CD4-positive, alpha-beta T cell (primary cell): ENCODE measurements around the gene C10orf67. TPM values are rescaled to one million over a fixed set of nuclear protein-coding genes. Genes with fewer than 3 reads are reported as not detected.

ENCODE experiments used
- ATAC-seq: fragments of 200-7000 bp; cut with Tn5 transposase; one replicate; pipeline ENCODE4 v1.10.0; 2022; ENCODE audit warnings: mild to moderate bottlenecking; ENCODE audit not compliant: poor library complexity
- CTCF ChIA-PET: fragments of 350-600 bp; sonication (Branson Sonifier 250); formaldehyde crosslinking; loops from one replicate; lab custom pipeline; 2021; ENCODE audit warnings: antibody characterized with exemption, inconsistent platforms; lab: Charles Lee
- POLR2A ChIA-PET: fragments of 350-600 bp; sonication (Branson Sonifier 250); formaldehyde crosslinking; loops from one replicate; lab custom pipeline; 2021; ENCODE audit warnings: antibody characterized with exemption, inconsistent platforms; lab: Charles Lee
- DNase-seq, 14 experiments: peaks; one replicate each; pipeline ENCODE4 v3.0.0-alpha.2; 2013 to 2020; ENCODE audit warnings: mixed read lengths in 2 of 14
- H3K27ac ChIP-seq, 2 donors: one replicate each; pipeline versions ENCODE4 v1.5.1 to v1.7.0; 2013; ENCODE audit warnings: low read length in 2 of 2, low read depth in 1 of 2, mild to moderate bottlenecking in 1 of 2
- H3K27me3 ChIP-seq, 2 experiments: 1 replicate in 1 of 2; 2 replicates in 1 of 2; pipeline versions ENCODE4 v1.6.1 to v1.7.0; 2013; ENCODE audit warnings: low read length in 2 of 2, control low read depth in 1 of 2, mild to moderate bottlenecking in 1 of 2, moderate library complexity in 1 of 2; ENCODE audit not compliant: insufficient read depth in 2 of 2, control insufficient read depth in 1 of 2
- H3K36me3 ChIP-seq: one replicate; pipeline ENCODE4 v1.6.1; 2013; ENCODE audit warnings: low read length, control low read depth; ENCODE audit not compliant: insufficient read depth
- H3K4me1 ChIP-seq: one replicate; pipeline ENCODE4 v1.6.1; 2013; ENCODE audit warnings: low read length, control low read depth; ENCODE audit not compliant: insufficient read depth
- H3K4me3 ChIP-seq: one replicate; pipeline ENCODE4 v1.5.1; 2013; ENCODE audit warnings: mild to moderate bottlenecking, low read length, moderate library complexity
- H3K9me3 ChIP-seq, 2 experiments: 1 replicate in 1 of 2; 2 replicates in 1 of 2; pipeline versions ENCODE4 v1.6.1 to v1.7.0; 2013; ENCODE audit warnings: low read length in 2 of 2, mild to moderate bottlenecking in 2 of 2, control low read depth in 1 of 2, moderate library complexity in 1 of 2; ENCODE audit not compliant: control insufficient read depth in 1 of 2, insufficient read depth in 1 of 2
- H3K27ac Mint-ChIP-seq: one replicate; pipeline ENCODE4 v1.8.0; 2020; ENCODE audit warnings: mixed read lengths
- H3K27me3 Mint-ChIP-seq: one replicate; pipeline ENCODE4 v1.8.0; 2021; ENCODE audit warnings: mixed read lengths
- H3K36me3 Mint-ChIP-seq: one replicate; pipeline ENCODE4 v1.8.0; 2021; ENCODE audit warnings: low read depth, mixed read lengths
- H3K4me1 Mint-ChIP-seq: one replicate; pipeline ENCODE4 v1.8.0; 2021; ENCODE audit warnings: low read depth, mixed read lengths
- H3K4me3 Mint-ChIP-seq: one replicate; pipeline ENCODE4 v1.8.0; 2020; ENCODE audit warnings: mild to moderate bottlenecking, mixed read lengths
- H3K9me3 Mint-ChIP-seq: one replicate; pipeline ENCODE4 v1.8.0; 2020; ENCODE audit warnings: mixed read lengths
- intact Hi-C, 2 experiments: fragments of 100-400 bp; cut with DNase I in 1 of 2; cut with micrococcal nuclease in 1 of 2; formaldehyde crosslinking; loops; one replicate each; pipeline versions ENCODE4 v1.15.1 to v1.9.0; 2023 to 2025; cut with DNase I, micrococcal nuclease
- total RNA-seq, 174 experiments: library from RNA in 2 of 174; stranded (reverse) in 2 of 174; gene quantifications; one replicate each; pipeline ENCODE4 v1.2.3 and lab custom pipeline; 2021 to 2026
- TF ChIP-seq, protein P1 (sequence below): fragments of 200-600 bp; IDR thresholded peaks from one replicate; pipeline ENCODE4 v1.8.0; 2022; ENCODE audit warnings: antibody characterized with exemption, mild to moderate bottlenecking

Gene C10orf67
- total RNA-seq, 2 experiments from 2014 or later = not detected

DNA sequence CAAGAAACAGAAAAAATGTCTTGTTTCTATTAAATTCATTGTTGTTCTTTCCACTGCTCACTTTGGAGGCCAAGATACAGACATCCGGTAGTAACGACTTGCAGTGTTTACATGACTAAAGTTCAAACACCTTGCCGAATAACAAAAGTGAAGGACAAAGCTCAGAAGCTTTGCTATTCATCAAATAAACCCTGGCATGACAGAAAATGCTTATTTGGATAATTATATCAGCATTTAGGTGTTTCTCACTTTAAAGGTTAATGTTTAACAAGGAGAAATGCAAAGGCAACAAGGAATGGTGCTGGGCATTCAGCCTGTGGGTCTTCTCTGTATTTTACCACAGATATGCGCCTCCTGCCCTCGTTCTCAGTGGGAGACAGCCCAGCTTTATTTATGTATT lies 157.9 kb downstream of the C10orf67 start:
- no peaks in the 10 kb centered on the region for H3K36me3 ChIP-seq
- no peaks in the 10 kb centered on the region for H3K36me3 Mint-ChIP-seq
- H3K4me3 ChIP-seq = no peak overlapping the region
- H3K9me3 Mint-ChIP-seq = no peaks in the 10 kb centered on the region
- TF ChIP-seq, protein P1, sequence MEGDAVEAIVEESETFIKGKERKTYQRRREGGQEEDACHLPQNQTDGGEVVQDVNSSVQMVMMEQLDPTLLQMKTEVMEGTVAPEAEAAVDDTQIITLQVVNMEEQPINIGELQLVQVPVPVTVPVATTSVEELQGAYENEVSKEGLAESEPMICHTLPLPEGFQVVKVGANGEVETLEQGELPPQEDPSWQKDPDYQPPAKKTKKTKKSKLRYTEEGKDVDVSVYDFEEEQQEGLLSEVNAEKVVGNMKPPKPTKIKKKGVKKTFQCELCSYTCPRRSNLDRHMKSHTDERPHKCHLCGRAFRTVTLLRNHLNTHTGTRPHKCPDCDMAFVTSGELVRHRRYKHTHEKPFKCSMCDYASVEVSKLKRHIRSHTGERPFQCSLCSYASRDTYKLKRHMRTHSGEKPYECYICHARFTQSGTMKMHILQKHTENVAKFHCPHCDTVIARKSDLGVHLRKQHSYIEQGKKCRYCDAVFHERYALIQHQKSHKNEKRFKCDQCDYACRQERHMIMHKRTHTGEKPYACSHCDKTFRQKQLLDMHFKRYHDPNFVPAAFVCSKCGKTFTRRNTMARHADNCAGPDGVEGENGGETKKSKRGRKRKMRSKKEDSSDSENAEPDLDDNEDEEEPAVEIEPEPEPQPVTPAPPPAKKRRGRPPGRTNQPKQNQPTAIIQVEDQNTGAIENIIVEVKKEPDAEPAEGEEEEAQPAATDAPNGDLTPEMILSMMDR = no peak
- DNase-seq (no peak), ATAC-seq (no peak)
- peaks cover 73% of the 10 kb centered on the region for H3K27me3 Mint-ChIP-seq
- intact Hi-C loops = no loop called here
- CTCF ChIA-PET = no interaction called here
- H3K4me3 Mint-ChIP-seq = no peak overlapping the region
- peaks cover 0 to 5% of the 10 kb centered on the region in 2 experiments for H3K9me3 ChIP-seq
- H3K27me3 ChIP-seq = peaks cover 33 to 47% of the 10 kb centered on the region in 2 experiments
- H3K4me1 Mint-ChIP-seq = no peaks in the 10 kb centered on the region
- POLR2A ChIA-PET = interaction anchor here (0.6 kb wide), 1 partner anchor 1341 kb away, joined by 5 read pairs; no protein-coding TSS in a partner anchor
- no peaks in the 10 kb centered on the region for H3K4me1 ChIP-seq
- H3K27ac ChIP-seq = no peak overlapping the region
- H3K27ac Mint-ChIP-seq = no peak overlapping the region

DNA sequence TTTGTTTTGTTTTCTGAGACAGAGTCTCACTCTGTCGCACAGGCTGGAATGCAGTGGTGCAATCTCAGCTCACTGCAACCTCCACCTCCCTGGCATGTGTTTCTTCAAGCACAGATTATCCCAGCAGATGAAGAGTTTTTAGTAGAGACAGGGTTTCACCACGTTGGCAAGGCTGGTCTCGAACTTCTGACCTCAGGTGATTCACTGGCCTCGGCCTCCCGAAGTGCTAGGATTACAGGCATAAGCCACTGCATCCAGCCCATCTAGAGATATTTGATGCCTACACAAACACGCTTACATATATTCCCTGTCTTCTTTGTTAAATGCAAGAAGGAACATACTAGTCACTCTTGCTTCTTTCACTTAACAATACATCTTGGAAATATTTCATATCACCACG lies 158.4 kb downstream of the C10orf67 start:
- Histone ChIP-seq H3K9me3 (no peaks in the 10 kb centered on the region), H3K27me3 (peaks cover 28 to 42% of the 10 kb centered on the region in 2 experiments), H3K4me3 (no peak overlapping the region), H3K4me1 (no peaks in the 10 kb centered on the region), H3K27ac (no peak overlapping the region), H3K36me3 (no peaks in the 10 kb centered on the region)
- ATAC-seq (no peak), DNase-seq (no peak)
- H3K9me3 Mint-ChIP-seq = no peaks in the 10 kb centered on the region
- ChIA-PET POLR2A (interaction anchor here (0.6 kb wide), 1 partner anchor 1341 kb away, joined by 5 read pairs; no protein-coding TSS in a partner anchor), CTCF (no interaction called here)
- TF ChIP-seq, protein P1 = no peak
- H3K36me3 Mint-ChIP-seq = no peaks in the 10 kb centered on the region
- H3K4me1 Mint-ChIP-seq = no peaks in the 10 kb centered on the region
- no peak overlapping the region for H3K27ac Mint-ChIP-seq
- intact Hi-C loops = no loop called here
- no peak overlapping the region for H3K4me3 Mint-ChIP-seq
- H3K27me3 Mint-ChIP-seq = peaks cover 75% of the 10 kb centered on the region

DNA sequence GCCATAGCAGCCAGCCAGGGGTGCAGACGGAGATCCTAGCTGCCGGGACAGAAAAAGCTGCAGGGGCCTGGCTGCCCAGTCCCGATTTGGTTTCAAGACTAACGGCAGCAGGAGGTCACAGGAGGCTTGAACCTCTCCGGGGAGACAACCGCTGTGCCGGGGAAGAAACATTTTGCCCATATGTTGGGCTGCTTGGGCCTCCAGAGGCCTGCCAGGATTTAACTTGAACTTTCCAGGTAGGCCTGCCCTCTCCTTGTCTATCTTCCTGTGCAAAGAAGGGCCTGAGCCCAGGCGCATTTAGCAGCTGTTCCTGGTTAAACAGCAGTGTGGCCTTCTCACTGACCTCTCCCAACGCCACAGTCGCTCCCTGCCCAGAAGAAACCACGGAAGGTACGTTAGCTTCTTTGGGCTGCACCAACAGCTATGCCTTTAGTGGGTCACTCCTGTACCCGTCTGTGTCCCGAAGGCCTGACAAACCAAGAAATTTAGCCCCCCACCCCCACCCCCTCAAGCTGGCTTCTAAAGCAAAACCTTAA lies 169.6 kb downstream of the C10orf67 start:
- CTCF ChIA-PET = no interaction called here
- no peaks in the 10 kb centered on the region for H3K36me3 ChIP-seq
- intact Hi-C loops = no loop called here
- H3K27me3 Mint-ChIP-seq = peaks cover 79% of the 10 kb centered on the region
- H3K4me3 Mint-ChIP-seq = no peak overlapping the region
- no peaks in the 10 kb centered on the region for H3K9me3 Mint-ChIP-seq
- POLR2A ChIA-PET = interaction anchor here (1.0 kb wide), 1 partner anchor 14 kb away, joined by 3 read pairs; no protein-coding TSS in a partner anchor
- H3K36me3 Mint-ChIP-seq = no peaks in the 10 kb centered on the region
- ATAC-seq = no peak
- no peak overlapping the region for H3K27ac Mint-ChIP-seq
- no peaks in the 10 kb centered on the region for H3K4me1 Mint-ChIP-seq
- no peak overlapping the region for H3K4me3 ChIP-seq
- no peak overlapping the region for H3K27ac ChIP-seq
- H3K27me3 ChIP-seq = peaks cover 54 to 89% of the 10 kb centered on the region in 2 experiments
- no peak for DNase-seq
- H3K9me3 ChIP-seq = peaks cover 0 to 13% of the 10 kb centered on the region in 2 experiments
- TF ChIP-seq, protein P1 = no peak
- no peaks in the 10 kb centered on the region for H3K4me1 ChIP-seq
